GM12878 (cell line): ENCODE results near the gene LPAR6. TPM values are rescaled to one million over a fixed set of nuclear protein-coding genes. Genes with fewer than 3 reads are reported as not detected.

Experiments used
- ATAC-seq: fragments of 200-7000 bp; cut with Tn5 transposase; 3 replicates; pipeline ENCODE4 v1.9.1; 2020; ENCODE audit warnings: mild to moderate bottlenecking, moderate library complexity
- BruUV-seq: library from RNA; stranded (reverse); fragments of 400-500 nt; replicated peaks from 2 replicates; lab custom pipeline; 2021; lab: Mats Ljungman, UMichigan
- CTCF ChIA-PET: fragments of 300-600 bp; sonication (Branson Sonifier 250); formaldehyde crosslinking; extraction: SDS; loops from one replicate; lab custom pipeline; 2021; ENCODE audit warnings: inconsistent platforms; lab: Yijun Ruan, JAX
- POLR2A ChIA-PET: fragments of 350-600 bp; formaldehyde crosslinking; extraction: SDS; loops from one replicate; lab custom pipeline; 2021; ENCODE audit warnings: inconsistent platforms; lab: Charles Lee
- RAD21 ChIA-PET: fragments of 300-600 bp; sonication (Branson Sonifier 250); formaldehyde crosslinking; loops from one replicate; lab custom pipeline; 2023; ENCODE audit warnings: antibody characterized with exemption; ENCODE audit not compliant: unreplicated experiment; lab: Charles Lee
- SMC1A ChIA-PET: fragments of 300-600 bp; sonication (Branson Sonifier 250); formaldehyde crosslinking; loops from one replicate; lab custom pipeline; 2023; ENCODE audit not compliant: unreplicated experiment, uncharacterized antibody; lab: Charles Lee
- DNase-seq: peaks from one replicate; pipeline ENCODE4 v3.0.0-alpha.2; 2011; ENCODE audit warnings: low read depth, low spot score
- FAIRE-seq: peaks from 3 replicates; lab custom pipeline; 2011; peaks lifted over from hg19 to GRCh38; lab: Jason Lieb, UNC
- H2AFZ ChIP-seq: 2 replicates; pipeline ENCODE4 v1.6.0; 2011; ENCODE audit warnings: low read depth, low read length, control low read depth; ENCODE audit not compliant: control insufficient read depth
- H3K27ac ChIP-seq: 2 replicates; pipeline ENCODE4 v1.5.1; 2011; ENCODE audit warnings: control low read depth; ENCODE audit not compliant: control insufficient read depth, insufficient read depth
- H3K27me3 ChIP-seq, 2 experiments: replicated peaks in 1 of 2; 2 replicates each; pipeline versions ENCODE4 v1.6.0 to v1.6.1; 2011; ENCODE audit warnings: low read length in 1 of 2; ENCODE audit not compliant: control insufficient read depth in 2 of 2, insufficient read depth in 2 of 2
- H3K36me3 ChIP-seq, 2 experiments: 2 replicates each; pipeline ENCODE4 v1.5.1; 2011; ENCODE audit warnings: low read length in 1 of 2; ENCODE audit not compliant: control insufficient read depth in 2 of 2, insufficient read depth in 2 of 2
- H3K4me1 ChIP-seq: 2 replicates; pipeline ENCODE4 v1.6.1; 2011; ENCODE audit warnings: mild to moderate bottlenecking, low read length, moderate library complexity, mixed read lengths; ENCODE audit not compliant: control insufficient read depth, insufficient read depth
- H3K4me2 ChIP-seq: 2 replicates; pipeline ENCODE4 v1.6.0; 2011; ENCODE audit warnings: control low read depth; ENCODE audit not compliant: control insufficient read depth, insufficient read depth
- H3K4me3 ChIP-seq: fragments of 200-600 bp; sonication (generic); 2 replicates; pipeline ENCODE4 v1.5.1; 2016
- H3K79me2 ChIP-seq: 2 replicates; pipeline ENCODE4 v1.6.0; 2011; ENCODE audit warnings: low read length; ENCODE audit not compliant: control insufficient read depth, insufficient read depth
- H3K9ac ChIP-seq: 2 replicates; pipeline ENCODE4 v1.8.0; 2011; ENCODE audit warnings: low read length, control low read depth, mixed read lengths; ENCODE audit not compliant: control insufficient read depth, insufficient read depth
- H3K9me3 ChIP-seq: replicated peaks from 3 replicates; pipeline ENCODE4 v1.5.1; 2011; ENCODE audit warnings: mild to moderate bottlenecking, low read length; ENCODE audit not compliant: control insufficient read depth, insufficient read depth
- H4K20me1 ChIP-seq: 2 replicates; pipeline ENCODE4 v1.6.0; 2011; ENCODE audit not compliant: control insufficient read depth, insufficient read depth
- CHD4 ChIP-seq: fragments of 200-600 bp; sonication (generic); IDR thresholded peaks from 2 replicates; pipeline ENCODE4 v1.6.1; 2016; ENCODE audit warnings: mild to moderate bottlenecking
- DPF2 ChIP-seq: fragments of 450-650 bp; IDR thresholded peaks from 2 replicates; pipeline ENCODE4 v1.6.1; 2017; ENCODE audit warnings: mild to moderate bottlenecking
- E2F4 ChIP-seq: IDR thresholded peaks from 2 replicates; pipeline ENCODE4 v1.6.1; 2012; ENCODE audit warnings: low read depth, low read length, improper control_type of control experiment
- HDAC6 ChIP-seq: fragments of 200-600 bp; sonication (generic); IDR thresholded peaks from one replicate; pipeline ENCODE4 v1.8.0; 2017; ENCODE audit warnings: antibody characterized with exemption; ENCODE audit not compliant: unreplicated experiment
- KDM1A ChIP-seq: fragments of 200-600 bp; sonication (generic); IDR thresholded peaks from 2 replicates; pipeline ENCODE4 v1.6.1; 2016; ENCODE audit warnings: borderline replicate concordance
- KLF5 ChIP-seq: fragments of 450-650 bp; IDR thresholded peaks from 2 replicates; pipeline ENCODE4 v1.6.1; 2014; ENCODE audit warnings: mild to moderate bottlenecking; ENCODE audit not compliant: partially characterized antibody
- MAX ChIP-seq: IDR thresholded peaks from 2 replicates; pipeline ENCODE4 v1.6.1; 2012; ENCODE audit warnings: low read depth, low read length, improper control_type of control experiment
- POLR2AphosphoS5 ChIP-seq: IDR thresholded peaks from 2 replicates; pipeline ENCODE4 v1.6.1; 2011; ENCODE audit warnings: mild to moderate bottlenecking, low read length, inconsistent platforms
- SMAD5 ChIP-seq: IDR thresholded peaks from 2 replicates; pipeline ENCODE4 v1.6.1; 2016; ENCODE audit warnings: antibody characterized with exemption, low read depth
- SREBF2 ChIP-seq: IDR thresholded peaks from 2 replicates; pipeline ENCODE4 v1.6.1; 2012; ENCODE audit warnings: mild to moderate bottlenecking, low read length
- STAT1 ChIP-seq: fragments of 450-650 bp; conservative IDR thresholded peaks from 2 replicates; pipeline ENCODE4 v1.6.1; 2014; ENCODE audit warnings: antibody characterized with exemption, mild to moderate bottlenecking
- USF2 ChIP-seq: IDR thresholded peaks from 2 replicates; pipeline ENCODE4 v1.6.1; 2011; ENCODE audit warnings: low read depth, low read length, improper control_type of control experiment, borderline replicate concordance
- ZBED1 ChIP-seq: IDR thresholded peaks from 2 replicates; pipeline ENCODE4 v1.6.1; 2016; ENCODE audit warnings: borderline replicate concordance
- ZBTB40 ChIP-seq: fragments of 450-650 bp; IDR thresholded peaks from 2 replicates; pipeline ENCODE4 v1.6.1; 2016; ENCODE audit warnings: mild to moderate bottlenecking, moderate library complexity, borderline replicate concordance
- ZNF592 ChIP-seq: fragments of 450-650 bp; IDR thresholded peaks from 2 replicates; pipeline ENCODE4 v1.6.1; 2017; ENCODE audit warnings: mild to moderate bottlenecking, moderate library complexity
- ZNF622 ChIP-seq: fragments of 450-650 bp; IDR thresholded peaks from 2 replicates; pipeline ENCODE4 v1.6.1; 2017; ENCODE audit warnings: mild to moderate bottlenecking, inconsistent platforms
- WGBS: methylation state at CpG from one replicate; pipeline ENCODE4 v1.1.6; 2016; ENCODE audit warnings: low lambda C conversion rate; ENCODE audit not compliant: insufficient replicate concordance, insufficient coverage; ENCODE audit errors: missing lambda C conversion rate; 5-methylcytosine and 5-hydroxymethylcytosine counted together
- in situ Hi-C: fragments of 300-500 bp; cut with MboI; formaldehyde crosslinking; loops from 9 replicates; pipeline ENCODE4 v1.14.3; 2018; ENCODE audit warnings: mixed read lengths
- intact Hi-C: fragments of 100-400 bp; cut with micrococcal nuclease; formaldehyde crosslinking; loops from one replicate; pipeline ENCODE4 v1.14.2; 2022; ENCODE audit not compliant: unreplicated experiment
- polyA plus RNA-seq, 11 experiments: library from polyadenylated mRNA; depleted of rRNA in 4 of 11; unstranded in 6 of 11; stranded (reverse) in 5 of 11; fragments of >200 nt; fragmentation: Nextera tagmentation in 4 of 11; fragmentation: Illumina TruSeq in 1 of 11; extraction: Ambion mirVana in 4 of 11; extraction: Trizol in 1 of 11; gene quantifications; 1 replicate in 1 of 11; 2 replicates in 10 of 11; pipeline versions ENCODE4 v1.2.1 to v1.2.3, GENCODE V29; 2011 to 2016; ENCODE audit warnings: inconsistent platforms in 2 of 11, missing spikeins in 2 of 11, low read depth in 1 of 11
- total RNA-seq, 4 experiments: library from RNA; depleted of rRNA in 3 of 4; stranded (reverse); fragments of >200 nt in 3 of 4; fragmentation: Illumina TruSeq in 1 of 4; extraction: Trizol in 1 of 4; gene quantifications; 2 replicates each; pipeline versions ENCODE4 v1.2.1 to v1.2.3, GENCODE V29; 2013 to 2021

Gene LPAR6
- total and polyA plus RNA-seq, 10 of the 15 experiments (the other 5 are each of a cell fraction or from before 2014, with no cell fraction given) = 1.4 to 4.2 (median 2.8) TPM

- H3K27ac ChIP-seq = no peak overlapping the region
- no peaks in the 10 kb centered on the region for H3K79me2 ChIP-seq
- 97% methylated on average over 8 of the region's 8 CpGs for WGBS
- intact Hi-C loops = no loop called here
- H3K36me3 ChIP-seq = no peaks in the 10 kb centered on the region; a peak in 1 of 4 replicates
- H3K27me3 ChIP-seq = no peaks in the 10 kb centered on the region
- ChIA-PET POLR2A (no interaction called here), RAD21 (no interaction called here), CTCF (interaction anchor here (0.7 to 2.4 kb wide), 2 partner anchors 11 to 193 kb away, joined by 5 to 8 read pairs; no protein-coding TSS in a partner anchor), SMC1A (interaction anchor here (1.3 to 1.5 kb wide), 2 partner anchors 9 to 11 kb away, joined by 6 to 8 read pairs; no protein-coding TSS in a partner anchor)
- no peak overlapping the region for H2AFZ ChIP-seq
- no TSS peak for BruUV-seq
- H3K9me3 ChIP-seq = peaks cover under 1% of the 10 kb centered on the region; the same call in 1 of the 3 replicates
- FAIRE-seq (no peak), DNase-seq (no peak), ATAC-seq (no peak)
- in situ Hi-C loops = no loop called here
- H3K9ac ChIP-seq = no peak overlapping the region
- no peaks in the 10 kb centered on the region for H4K20me1 ChIP-seq
- H3K4me3 ChIP-seq = no peak overlapping the region
- H3K4me2 ChIP-seq = no peak overlapping the region
- H3K4me1 ChIP-seq = no peaks in the 10 kb centered on the region
- TF ChIP-seq KDM1A (no peak), SMAD5 (no peak), MAX (no peak), STAT1 (no peak), ZNF592 (no peak), USF2 (no peak), DPF2 (no peak), KLF5 (no peak), SREBF2 (no peak), CHD4 (no peak), ZBED1 (no peak), POLR2AphosphoS5 (no peak), ZNF622 (no peak), HDAC6 (no peak), E2F4 (no peak), ZBTB40 (no peak)
These were observed 26.1 kb downstream of the LPAR6 start for GRCh38 chr13:48386816-48387215.
